Urinary bladder (tissue), 4 donors: Measurements from ENCODE around the gene DVL1. TPM values are rescaled to one million over a fixed set of nuclear protein-coding genes. Genes with fewer than 3 reads are reported as not detected.
A peak's percentile ranks its signal among the peaks of the same experiment; 100 is the strongest.

Experiments used
- DNase-seq: peaks from one replicate; pipeline ENCODE4 v3.0.0-alpha.2; 2015; ENCODE audit errors: extremely low spot score
- H3K27ac ChIP-seq: one replicate; pipeline ENCODE4 v1.5.1; 2013; ENCODE audit warnings: low read depth, mild to moderate bottlenecking, moderate library complexity
- H3K36me3 ChIP-seq: one replicate; pipeline ENCODE4 v1.6.1; 2013; ENCODE audit warnings: mild to moderate bottlenecking, moderate library complexity; ENCODE audit not compliant: insufficient read depth
- H3K4me1 ChIP-seq: one replicate; pipeline ENCODE4 v1.6.1; 2013; ENCODE audit warnings: mild to moderate bottlenecking, moderate library complexity; ENCODE audit not compliant: insufficient read depth
- H3K4me3 ChIP-seq: one replicate; pipeline ENCODE4 v1.5.1; 2013; ENCODE audit warnings: low read depth, low read length
- WGBS: extraction: QIAGEN DNeasy Blood & Tissue Kit; methylation state at CpG from one replicate; pipeline ENCODE4 v1.1.7; 2013; 5-methylcytosine and 5-hydroxymethylcytosine counted together
- polyA plus RNA-seq: library from polyadenylated mRNA; stranded (reverse); fragments of 200-250 nt; gene quantifications from one replicate; pipeline ENCODE4 v1.2.3, GENCODE V29; 2013
- total RNA-seq: library from RNA; depleted of rRNA; stranded (reverse); fragments of >200 nt; gene quantifications from one replicate; pipeline ENCODE4 v1.2.3, GENCODE V29; 2014
- donor health status: healthy with polysubstance abuse.
- donor health status: healthy.

DVL1 gene
- total and polyA plus RNA-seq, 2 donors, result 26.4 to 69.0 TPM

- 50% methylated on average over 25 of the region's 26 CpGs for WGBS
- Histone ChIP-seq H3K4me3 (no peak overlapping the region), H3K4me1 (peaks cover 2% of the 10 kb centered on the region), H3K27ac (no peak overlapping the region), H3K36me3 (peaks cover 7% of the 10 kb centered on the region)
- no peak for DNase-seq
These were observed 33.7 kb downstream of the DVL1 start for GRCh38 chr1:1315435-1315954.

- no peak overlapping the region for H3K27ac ChIP-seq
- WGBS, result 88% methylated on average over 23 of the region's 23 CpGs
- no peak overlapping the region for H3K4me3 ChIP-seq
- no peak for DNase-seq
- peaks cover 7% of the 10 kb centered on the region for H3K36me3 ChIP-seq
- H3K4me1 ChIP-seq, result peaks cover 2% of the 10 kb centered on the region
These were observed 34.4 kb downstream of the DVL1 start for GRCh38 chr1:1314678-1315335.

GRCh38 chr1:1314237-1314586 lies 35.0 kb downstream of the DVL1 start:
- WGBS, result 92% methylated on average over 15 of the region's 15 CpGs
- Histone ChIP-seq H3K4me1 (peaks cover 2% of the 10 kb centered on the region), H3K36me3 (peaks cover 7% of the 10 kb centered on the region), H3K27ac (no peak overlapping the region), H3K4me3 (no peak overlapping the region)
- DNase-seq, result no peak

GRCh38 chr1:1313500-1314236 lies 35.5 kb downstream of the DVL1 start:
- WGBS, result 91% methylated on average over 37 of the region's 37 CpGs
- H3K4me1 ChIP-seq, result no peaks in the 10 kb centered on the region
- H3K4me3 ChIP-seq, result no peak overlapping the region
- H3K36me3 ChIP-seq, result peaks cover 7% of the 10 kb centered on the region
- no peak overlapping the region for H3K27ac ChIP-seq
- DNase-seq, result no peak

GRCh38 chr1:1312450-1313314 lies 36.5 kb downstream of the DVL1 start:
- no peak overlapping the region for H3K4me3 ChIP-seq
- H3K4me1 ChIP-seq, result no peaks in the 10 kb centered on the region
- peaks cover 7% of the 10 kb centered on the region for H3K36me3 ChIP-seq
- DNase-seq, result no peak
- 90% methylated on average over 49 of the region's 49 CpGs for WGBS
- no peak overlapping the region for H3K27ac ChIP-seq

GRCh38 chr1:1311107-1312104 lies 37.8 kb downstream of the DVL1 start:
- peaks cover 7% of the 10 kb centered on the region for H3K36me3 ChIP-seq
- no peaks in the 10 kb centered on the region for H3K4me1 ChIP-seq

GRCh38 chr1:1310476-1311053 lies 38.7 kb downstream of the DVL1 start:
- WGBS, result 80% methylated on average over 21 of the region's 21 CpGs
- no peaks in the 10 kb centered on the region for H3K4me1 ChIP-seq
- no peak overlapping the region for H3K4me3 ChIP-seq
- peaks cover 7% of the 10 kb centered on the region for H3K36me3 ChIP-seq
- DNase-seq, result no peak
- H3K27ac ChIP-seq, result no peak overlapping the region

More at GRCh38 chr1:1311107-1312104, 37.8 kb downstream of the DVL1 start:
- Histone ChIP-seq H3K4me3 (no peak overlapping the region), H3K27ac (no peak overlapping the region)
- WGBS, result 86% methylated on average over 22 of the region's 22 CpGs
- no peak for DNase-seq

- H3K4me1 ChIP-seq, result no peaks in the 10 kb centered on the region
- WGBS, result 77% methylated on average over 3 of the region's 3 CpGs
- H3K4me3 ChIP-seq, result no peak overlapping the region
- H3K27ac ChIP-seq, result no peak overlapping the region
- H3K36me3 ChIP-seq, result peaks cover 7% of the 10 kb centered on the region
- DNase-seq, result no peak
These were observed 39.2 kb downstream of the DVL1 start for GRCh38 chr1:1310109-1310385.

- H3K36me3 ChIP-seq, result peaks cover 7% of the 10 kb centered on the region
- peak overlapping the region; percentile 79 for H3K4me3 ChIP-seq
- 31% methylated on average over 57 of the region's 57 CpGs for WGBS
- H3K4me1 ChIP-seq, result no peaks in the 10 kb centered on the region
- peak overlapping the region; percentile 30 for H3K27ac ChIP-seq
- no peak for DNase-seq
These were observed 39.7 kb downstream of the DVL1 start for GRCh38 chr1:1309251-1310108.

- H3K4me3 ChIP-seq, result peak overlapping the region; percentile 79
- peaks cover 5% of the 10 kb centered on the region for H3K36me3 ChIP-seq
- no peak for DNase-seq
- no peaks in the 10 kb centered on the region for H3K4me1 ChIP-seq
- peak overlapping the region; percentile 83 for H3K27ac ChIP-seq
- WGBS, result under 1% methylated on average over 66 of the region's 66 CpGs
These were observed 40.4 kb downstream of the DVL1 start for GRCh38 chr1:1308756-1309250.

GRCh38 chr1:1307923-1308755 lies 41.1 kb downstream of the DVL1 start, which contains the start of the genes ACAP3 and PUSL1:
Gene ACAP3, minus strand, starts transcription at chr1:1307930. Its CDS starts 115 bp downstream, at chr1:1307815.
Gene PUSL1, plus strand, starts transcription at chr1:1308597. Its CDS starts 47 bp downstream, at chr1:1308644.
- no peaks in the 10 kb centered on the region for H3K4me1 ChIP-seq
- peak within 1 kb of the TSS; percentile 86 for H3K27ac ChIP-seq
- H3K36me3 ChIP-seq, result peaks cover 5% of the 10 kb centered on the region
- peak within 1 kb of the TSS; percentile 79 for H3K4me3 ChIP-seq
- DNase-seq, result peak; percentile 63
- under 1% methylated on average over 127 of the region's 131 CpGs for WGBS
